GM10266 (cell line): ENCODE data around the gene FAAP24.
"Not testable (repeated sequence)": the region's sequence is repeated elsewhere in the genome, so short reads cannot be mapped to it uniquely, and the experiment has no call there.

ENCODE experiments used
- DNase-seq: peaks from one replicate; pipeline ENCODE4 v3.0.0; 2012; ENCODE audit errors: extremely low spot score
- CTCF ChIP-seq: IDR thresholded peaks from 2 replicates; pipeline ENCODE4 v1.5.1; 2012; ENCODE audit warnings: mild to moderate bottlenecking, low read depth; ENCODE audit not compliant: control insufficient read depth, insufficient read depth; ENCODE audit errors: missing control alignments

FAAP24 gene

GRCh38 chr19:33005440-33005839, 33.4 kb downstream of the FAAP24 start:
- no peak for TF ChIP-seq CTCF
- no peak for DNase-seq

GRCh38 chr19:33008738-33009137, 36.7 kb downstream of the FAAP24 start:
- TF ChIP-seq CTCF, result no peak
- DNase-seq, result no peak

GRCh38 chr19:33010891-33011290, 38.8 kb downstream of the FAAP24 start:
- not testable (repeated sequence) for DNase-seq

DNA sequence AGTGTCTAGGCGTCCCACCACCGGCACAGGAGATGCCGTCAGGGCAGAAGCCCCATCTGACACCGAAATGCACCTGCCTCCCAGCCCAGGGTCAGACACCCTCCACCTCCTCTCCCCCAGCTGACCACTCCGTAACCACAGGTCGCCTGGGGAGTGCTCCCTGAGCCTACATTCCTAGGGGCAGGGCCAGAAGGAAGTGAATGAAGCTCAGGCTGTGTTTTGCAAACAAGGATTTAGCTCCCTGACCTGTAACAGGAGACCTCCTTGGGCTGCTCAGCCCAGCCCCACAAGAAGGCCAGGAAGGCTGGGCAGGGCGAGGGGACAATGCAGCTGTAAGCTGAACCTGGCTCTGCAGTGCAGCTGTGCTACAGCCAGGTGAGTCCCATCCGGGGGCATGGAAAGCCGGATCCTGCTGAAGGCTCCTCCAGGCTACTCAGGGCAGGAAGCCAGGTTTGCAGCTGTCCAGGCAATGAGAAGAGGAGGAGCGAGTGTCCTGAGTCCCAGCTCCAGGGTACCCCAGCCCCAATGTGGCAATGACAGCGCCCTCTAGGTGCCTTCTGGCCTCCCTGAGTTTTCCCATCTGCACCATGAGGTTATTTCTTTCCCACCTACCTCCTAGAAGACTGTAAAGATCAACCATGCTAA, 50.6 kb downstream of the FAAP24 start:
- no peak for TF ChIP-seq CTCF
- no peak for DNase-seq

DNA sequence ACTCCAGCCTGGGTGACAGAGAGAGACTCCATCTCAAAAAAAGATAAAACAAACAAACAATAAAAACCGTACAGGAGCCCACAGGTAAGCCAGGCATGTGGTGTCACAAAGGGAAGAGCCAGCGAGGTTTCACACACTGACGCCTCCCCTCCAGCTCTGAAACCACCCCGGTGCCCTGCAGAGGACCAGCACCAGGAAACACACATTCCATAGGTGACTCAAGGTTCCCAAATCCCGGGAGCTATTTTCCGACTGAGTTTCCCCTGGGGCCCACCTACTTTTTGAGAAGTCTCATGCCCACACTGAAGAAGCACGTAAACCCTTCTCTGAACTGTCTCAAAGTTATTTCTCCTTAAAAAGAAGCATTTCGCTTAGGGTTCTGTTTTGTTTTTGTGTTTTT, 52.4 kb downstream of the FAAP24 start:
- no peak for DNase-seq
- no peak for TF ChIP-seq CTCF

GRCh38 chr19:33025468-33026238, 53.6 kb downstream of the FAAP24 start:
- not testable (repeated sequence) for DNase-seq

DNA sequence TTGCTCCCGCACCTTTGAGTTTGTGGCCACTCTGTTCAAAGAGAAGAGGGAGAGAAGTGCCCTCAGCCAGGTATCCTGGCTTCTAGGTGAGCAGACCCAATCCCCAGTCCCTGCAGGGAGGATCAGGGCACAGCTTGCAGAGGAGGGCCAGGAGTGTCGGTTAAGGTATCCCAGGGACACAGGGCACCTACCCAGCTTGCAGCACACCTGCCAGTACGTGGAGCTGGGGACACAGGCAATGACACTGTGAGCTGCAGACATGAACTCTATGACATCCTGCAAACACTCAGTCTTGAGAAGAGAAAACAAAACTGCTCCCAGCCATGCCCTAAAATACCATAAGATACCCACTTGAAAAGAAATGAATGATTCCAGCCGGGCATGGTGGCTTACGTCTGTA, 54.6 kb downstream of the FAAP24 start:
- DNase-seq, result not testable (repeated sequence)
